Hepatic stellate cell (primary cell): ENCODE measurements around the gene SPACA5.
"Not testable (repeated sequence)": the region's sequence is repeated elsewhere in the genome, so short reads cannot be mapped to it uniquely, and the experiment has no call there.

Experiments
- DNase-seq: peaks from one replicate; pipeline ENCODE4 v3.0.0; 2011; ENCODE audit warnings: low spot score

The SPACA5 gene

DNA sequence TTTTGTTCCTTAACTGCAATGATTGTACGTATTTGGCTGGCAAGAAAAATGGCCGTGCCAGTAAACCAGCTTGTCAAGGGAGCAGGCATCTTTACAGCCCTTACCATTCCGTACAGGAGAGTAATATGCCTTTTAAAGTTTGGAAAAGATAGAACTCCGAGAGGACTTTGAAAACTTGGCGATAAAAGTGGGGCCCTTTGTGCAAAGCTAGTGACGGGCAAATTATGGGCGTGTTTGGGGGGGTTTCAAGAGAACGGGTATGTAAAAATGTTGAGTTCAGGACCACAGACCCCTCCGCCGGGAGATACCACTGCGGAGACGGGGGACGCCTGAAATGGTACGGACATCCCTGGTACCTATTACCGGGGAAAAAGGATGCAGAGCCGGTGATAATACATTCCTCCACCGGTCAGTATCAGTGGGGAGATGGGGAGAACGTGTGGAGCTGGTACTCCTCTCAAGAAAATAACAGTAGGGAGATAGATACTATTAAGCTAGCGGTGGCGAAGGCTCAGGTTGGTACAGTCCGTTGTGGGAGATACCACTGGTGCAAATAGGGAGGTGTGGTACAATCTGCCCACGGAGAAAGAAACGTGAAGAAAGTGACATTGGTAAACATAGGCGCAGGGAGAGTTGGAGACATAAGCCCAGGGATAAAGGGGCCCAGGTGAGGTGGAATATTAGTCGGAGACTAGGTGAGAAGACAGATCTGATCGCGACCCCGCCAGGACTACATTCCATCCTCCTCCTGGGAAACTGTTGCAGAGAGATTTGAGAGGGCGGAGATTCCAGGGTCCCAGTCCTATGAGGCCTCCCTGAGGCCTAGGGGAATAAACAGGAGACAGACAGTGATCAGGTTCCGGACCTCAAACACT lies 14.5 kb downstream of the SPACA5 start:
- DNase-seq: peak; percentile 62

DNA sequence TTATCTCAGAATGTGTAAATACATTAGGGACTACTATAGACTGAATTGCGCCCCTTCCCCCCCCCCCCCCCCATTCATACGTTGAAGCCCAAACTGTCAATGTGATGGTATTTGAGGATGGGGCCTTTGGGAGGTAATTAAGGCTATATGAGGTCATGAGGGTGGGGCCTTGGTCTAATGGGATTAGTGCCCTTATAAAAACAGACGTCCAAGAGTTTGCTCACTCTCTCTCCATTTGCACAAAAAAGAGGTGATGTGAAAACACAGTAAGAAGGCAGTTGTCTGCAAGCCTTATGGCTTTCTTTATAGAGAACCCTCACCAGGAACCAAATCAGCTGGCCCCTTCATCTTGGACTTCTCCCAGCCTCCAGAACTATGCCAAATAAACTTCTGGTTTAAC lies 15.3 kb downstream of the SPACA5 start:
- no peak for DNase-seq

DNA sequence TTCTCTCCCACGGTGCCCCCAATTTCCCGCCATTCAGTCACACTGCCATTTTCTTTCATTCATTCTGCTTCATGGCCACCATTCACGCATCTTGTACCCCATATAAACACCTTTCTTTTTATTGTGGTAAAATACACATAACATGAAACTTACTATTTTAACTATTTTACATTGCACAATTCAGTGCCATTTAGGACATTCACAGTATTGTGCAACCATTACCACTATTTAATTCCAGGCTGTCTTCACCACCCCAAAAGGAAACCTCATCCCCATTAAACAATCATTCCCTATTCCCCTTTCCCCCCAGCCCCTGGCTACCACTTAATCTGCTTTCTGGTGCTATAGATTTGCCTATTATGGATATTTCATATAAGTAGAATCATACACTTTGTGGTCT lies 15.9 kb downstream of the SPACA5 start:
- no peak for DNase-seq

DNA sequence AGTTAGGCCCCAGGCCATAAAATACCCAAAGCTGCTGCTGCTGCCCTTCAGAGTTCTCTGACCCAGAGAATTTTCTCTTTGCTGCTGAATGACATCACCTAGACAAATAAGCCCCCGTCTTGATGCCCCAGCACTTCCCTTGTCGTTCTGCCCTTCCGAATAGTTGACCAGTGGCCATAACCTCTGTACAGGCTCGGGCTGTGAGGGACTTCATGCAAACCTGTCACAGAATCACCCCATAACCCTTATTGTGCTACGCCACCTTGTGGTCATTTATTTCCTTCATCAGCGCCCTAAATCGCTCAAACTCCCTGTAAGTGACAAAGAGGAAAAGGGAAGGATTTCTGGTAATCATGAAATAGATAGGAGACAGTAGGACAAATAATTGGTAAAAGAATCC lies 18.8 kb downstream of the SPACA5 start:
- DNase-seq: peak; percentile 26

DNA sequence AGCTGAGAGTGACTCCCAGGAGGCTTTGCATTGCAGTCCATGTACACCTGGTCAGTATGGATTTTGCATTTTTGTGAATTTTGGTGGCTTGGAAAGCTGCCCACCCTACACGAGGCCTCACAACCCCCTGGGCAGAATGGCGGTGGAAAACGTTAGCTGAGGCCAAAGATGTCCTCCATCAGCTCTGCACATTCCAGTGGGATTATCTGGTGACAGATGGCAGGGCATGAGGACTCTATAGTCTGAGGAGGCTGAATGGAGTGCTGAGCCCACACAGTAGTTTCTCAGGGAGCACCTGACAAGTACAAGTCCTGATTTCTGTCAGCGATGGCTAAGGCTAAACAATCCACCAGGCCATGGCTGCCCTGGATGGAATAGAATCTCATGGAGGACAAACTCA lies 20.8 kb downstream of the SPACA5 start:
- not testable (repeated sequence) for DNase-seq

DNA sequence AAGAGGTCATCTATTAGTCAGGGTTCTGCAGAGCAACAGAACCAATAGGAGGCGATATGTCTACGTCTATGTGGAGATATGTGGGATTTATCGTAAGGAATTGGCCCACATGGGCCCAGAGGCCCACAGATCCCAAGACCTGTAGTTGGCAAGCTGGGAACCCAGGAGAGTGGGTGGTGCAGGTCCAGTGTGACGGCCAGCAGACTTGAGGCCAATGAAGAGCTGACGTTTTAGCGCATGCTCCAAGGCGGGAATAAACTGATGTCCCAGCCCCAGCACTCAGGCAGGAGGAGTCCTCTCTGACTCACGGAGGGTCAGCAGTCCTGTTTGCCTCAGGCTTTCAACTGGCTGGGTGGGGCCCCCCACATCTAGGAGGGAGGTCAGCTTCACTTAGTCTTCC lies 21.3 kb downstream of the SPACA5 start:
- no peak for DNase-seq

DNA sequence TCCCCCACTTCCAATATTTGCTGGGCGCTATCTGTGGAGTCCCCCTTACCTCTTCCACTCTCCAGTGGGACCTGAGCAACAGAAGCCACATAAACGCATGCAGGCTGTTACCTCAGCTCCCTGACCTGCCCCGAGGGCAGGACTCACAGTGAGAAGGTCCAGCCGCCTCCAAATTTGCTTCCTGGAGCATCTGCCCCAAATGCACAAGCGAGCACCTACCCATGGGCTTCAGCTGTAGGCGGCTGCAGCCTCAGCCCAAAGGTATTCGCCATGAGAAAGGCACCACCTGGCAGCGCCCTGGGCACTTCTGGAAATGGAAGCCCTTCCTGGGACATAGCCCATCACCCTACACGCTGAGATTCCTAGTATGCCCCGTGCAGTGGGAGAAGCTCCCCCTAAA lies 23.4 kb downstream of the SPACA5 start:
- no peak for DNase-seq

DNA sequence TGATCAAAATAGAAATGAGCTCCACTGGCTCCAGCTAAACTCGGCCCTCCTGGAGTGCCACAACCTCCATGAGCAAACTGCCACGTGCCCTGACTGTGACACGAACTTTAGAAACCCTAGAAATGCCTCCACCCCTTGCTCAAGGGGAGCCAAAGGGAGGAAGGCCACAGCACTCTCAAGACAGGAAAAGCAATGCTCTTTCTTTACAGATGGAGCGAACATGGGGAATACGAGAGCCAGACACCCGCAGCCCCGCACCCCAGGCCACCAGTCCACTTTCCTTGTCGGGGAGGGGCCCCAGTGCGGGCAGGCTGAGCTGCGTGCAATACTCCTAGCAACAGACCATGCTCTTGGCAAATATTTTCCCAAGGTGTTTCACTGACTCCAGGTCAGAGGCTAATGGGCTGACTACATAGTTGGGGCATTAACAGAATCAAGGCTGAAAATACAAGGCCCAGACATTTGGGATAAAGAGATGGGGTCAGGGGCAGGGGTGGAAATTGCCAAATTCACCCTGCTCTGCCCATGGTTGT lies 23.9 kb downstream of the SPACA5 start:
- not testable (repeated sequence) for DNase-seq

DNA sequence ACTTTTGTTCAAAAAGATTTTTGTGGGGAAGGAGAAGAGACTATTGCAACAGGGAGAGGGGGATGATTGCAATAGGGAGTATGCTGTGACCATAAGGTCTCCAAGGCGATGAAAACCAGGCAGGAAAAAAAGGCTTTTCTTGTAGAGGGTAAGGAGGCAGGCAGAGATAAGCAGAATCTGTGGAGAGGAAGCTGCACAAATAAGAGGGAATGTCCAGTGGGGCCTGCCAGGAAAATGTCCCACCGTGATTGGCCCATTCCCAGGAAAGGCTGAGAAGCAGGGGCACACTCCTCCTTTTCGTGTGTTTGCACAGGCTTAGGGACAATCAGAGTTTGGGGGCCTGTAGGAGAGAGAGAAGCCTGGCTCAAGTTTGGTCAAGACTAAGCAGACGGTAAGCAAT lies 29.1 kb downstream of the SPACA5 start:
- no peak for DNase-seq

DNA sequence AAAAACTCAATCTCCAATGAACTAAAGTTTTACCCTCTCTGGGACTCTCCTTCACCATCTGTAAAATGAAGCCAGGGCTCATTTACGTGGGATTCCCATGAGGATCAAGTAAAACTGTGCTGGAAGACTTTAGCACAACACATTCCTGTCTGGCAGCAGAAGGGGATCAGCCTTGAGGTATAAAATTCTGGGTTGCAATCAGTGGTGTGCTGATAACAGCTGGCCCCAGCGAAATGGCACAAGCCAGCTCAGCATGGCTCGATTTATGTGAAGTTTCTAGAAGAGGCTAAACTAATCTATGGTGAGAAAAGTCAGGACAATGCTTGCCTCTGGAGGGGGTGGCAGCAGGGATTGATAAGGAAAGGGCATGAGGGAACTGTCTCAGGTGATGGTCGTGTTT lies 36.3 kb downstream of the SPACA5 start:
- no peak for DNase-seq

DNA sequence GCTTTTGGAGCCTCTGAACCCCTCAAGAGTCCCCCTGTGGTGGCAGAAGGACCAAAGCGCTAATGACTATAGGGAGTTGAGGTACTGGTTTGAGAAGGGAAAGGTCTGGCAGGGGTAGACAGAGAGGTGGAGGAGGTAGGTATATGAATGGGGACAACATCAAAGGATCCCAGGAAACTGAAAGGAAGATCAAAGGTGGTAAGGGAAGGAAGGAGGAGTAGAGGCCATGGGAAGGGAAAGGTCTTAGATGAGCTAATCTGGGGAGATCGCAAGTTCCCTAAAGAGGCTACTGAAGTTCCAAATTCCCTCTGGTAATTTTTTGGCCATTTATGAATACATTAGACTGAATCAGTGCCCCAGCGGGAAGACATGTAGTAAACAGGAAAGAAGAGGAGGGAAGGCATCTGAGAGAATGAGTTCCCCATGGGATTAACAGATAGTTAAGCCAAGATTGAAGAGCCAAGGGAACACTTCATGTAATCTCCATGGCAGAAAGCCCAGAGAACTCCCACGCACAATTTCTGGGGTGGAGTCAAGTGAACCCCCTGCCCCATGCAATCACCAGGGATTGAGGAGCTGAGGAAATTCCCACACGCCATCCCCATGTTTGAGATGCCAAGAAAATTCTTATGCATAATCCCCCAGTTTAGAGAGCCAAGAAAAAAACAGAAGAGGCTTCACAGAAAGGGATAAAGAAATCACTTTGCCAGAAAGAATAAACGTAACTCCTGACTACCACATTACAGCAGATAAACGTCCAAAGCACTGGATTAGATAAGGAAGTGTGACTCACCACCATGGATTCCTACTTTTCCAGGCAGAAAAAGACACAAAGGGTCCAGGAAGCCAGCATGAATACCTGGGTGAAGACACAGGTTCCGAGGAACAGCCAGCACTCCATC lies 38.9 kb downstream of the SPACA5 start:
- DNase-seq: no peak

DNA sequence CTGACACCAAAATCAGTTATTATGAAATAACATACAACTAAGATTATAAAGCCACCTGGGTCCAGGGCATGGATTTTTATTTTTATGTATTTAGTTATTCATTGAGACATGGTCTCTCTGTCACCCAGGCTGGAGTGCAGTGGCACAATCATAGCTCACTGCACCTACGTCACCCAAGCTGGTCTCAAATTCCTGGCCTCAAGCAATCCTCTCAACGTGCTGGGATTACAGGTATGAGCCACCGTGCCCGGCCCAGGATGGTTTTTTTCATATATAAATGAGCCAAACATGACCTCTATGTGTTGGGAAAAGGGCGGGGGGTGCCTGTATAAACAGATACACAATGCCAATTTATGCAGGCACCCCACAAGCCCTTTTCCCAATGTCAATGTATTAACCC lies 40.1 kb downstream of the SPACA5 start:
- DNase-seq: no peak

DNA sequence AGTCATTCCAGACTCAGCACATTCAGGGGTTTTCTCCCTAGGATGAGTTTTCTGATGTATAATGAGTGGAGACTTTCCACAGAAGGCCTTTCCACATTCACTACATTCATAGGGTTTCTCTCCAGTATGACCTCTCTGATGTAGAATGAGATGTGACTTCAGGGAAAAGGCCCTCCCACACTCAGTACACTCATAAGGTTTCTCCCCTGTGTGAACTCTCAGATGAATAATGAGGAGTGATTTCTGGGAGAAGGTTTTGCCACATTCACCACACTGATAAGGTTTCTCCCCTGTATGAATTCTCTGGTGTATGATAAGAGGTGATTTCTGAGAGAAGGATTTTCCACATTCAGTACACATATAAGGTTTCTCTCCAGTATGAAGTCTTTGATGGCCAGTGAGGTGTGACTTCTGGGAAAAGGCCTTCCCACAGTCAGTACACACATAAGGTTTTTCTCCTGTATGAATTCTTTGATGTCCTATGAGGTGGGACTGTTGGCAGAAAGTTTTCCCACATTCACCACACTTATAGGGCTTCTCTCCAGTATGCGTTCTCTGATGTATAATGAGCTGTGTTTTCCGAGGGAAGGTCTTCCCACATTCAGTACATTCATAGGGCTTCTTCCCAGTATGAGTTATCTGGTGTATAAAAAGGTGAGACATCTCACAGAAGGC lies 52.0 kb downstream of the SPACA5 start:
- no peak for DNase-seq

DNA sequence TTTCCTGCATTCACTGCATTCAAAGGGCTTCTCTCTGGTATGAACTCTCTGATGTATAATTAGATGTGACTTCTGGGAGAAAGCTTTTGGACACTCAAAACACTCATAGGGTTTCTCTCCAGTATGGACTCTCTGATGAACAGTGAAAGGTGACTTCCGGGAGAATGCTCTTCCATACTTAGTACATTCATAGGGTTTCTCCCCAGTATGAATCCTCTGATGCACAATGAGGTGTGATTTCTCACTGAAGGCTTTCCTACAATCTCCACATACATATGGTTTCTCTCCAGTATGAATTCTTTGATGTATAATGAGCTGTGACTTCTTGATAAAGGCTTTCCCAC lies 52.5 kb downstream of the SPACA5 start:
- no peak for DNase-seq
